Measurements from ENCODE around the gene TACR2.

- TF ChIP-seq EZH2 (IDR thresholded peaks at IDR 0.05; ENCODE audit: borderline replicate concordance, low read depth, low read length, severe bottlenecking) (no peak), CTCF (IDR thresholded peaks at IDR 0.05; ENCODE audit: borderline replicate concordance, extremely low read depth, low read length, poor library complexity, severe bottlenecking) (no peak)
Measured at GRCh38 chr10:69459101-69459790, 42.5 kb upstream of the TACR2 start.

Data from DND-41 (cell line).